A673 (cell line): Measurements from ENCODE around the gene RECQL5.

Experiments
- EZH2 ChIP-seq: fragments of 200-600 bp; sonication (generic); IDR thresholded peaks from 2 replicates; pipeline ENCODE4 v1.6.1; 2017; ENCODE audit warnings: borderline replicate concordance, low read depth, mild to moderate bottlenecking, mixed read lengths, antibody characterized with exemption, low read length; ENCODE audit not compliant: poor library complexity, severe bottlenecking
- TF ChIP-seq, protein P1 (sequence below): fragments of 300-800, 200-600 bp; sonication (generic); conservative IDR thresholded peaks from 2 replicates; pipeline ENCODE4 v1.5.1; 2017; ENCODE audit warnings: low read depth, mild to moderate bottlenecking, antibody characterized with exemption, low read length, moderate library complexity, mixed read lengths

DNA sequence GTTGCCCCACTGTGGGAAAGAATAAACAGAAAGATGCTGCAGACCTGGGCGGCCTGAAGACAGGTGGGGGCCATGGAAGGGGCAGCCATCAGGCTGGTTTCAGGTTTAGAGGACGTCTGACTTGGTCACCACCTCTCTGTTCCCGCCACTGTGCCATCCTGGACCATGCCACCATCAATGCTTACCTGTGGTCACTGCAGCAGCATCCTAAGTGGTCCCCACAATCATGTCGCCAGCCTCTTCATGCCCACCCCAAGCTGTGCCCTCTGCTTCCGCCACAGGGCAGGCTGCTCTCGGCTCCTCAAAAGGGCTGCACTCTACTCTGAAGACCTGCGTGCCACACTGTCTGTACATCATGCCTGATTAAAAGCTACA, 23.3 kb downstream of the RECQL5 start:
- TF ChIP-seq, protein P1, sequence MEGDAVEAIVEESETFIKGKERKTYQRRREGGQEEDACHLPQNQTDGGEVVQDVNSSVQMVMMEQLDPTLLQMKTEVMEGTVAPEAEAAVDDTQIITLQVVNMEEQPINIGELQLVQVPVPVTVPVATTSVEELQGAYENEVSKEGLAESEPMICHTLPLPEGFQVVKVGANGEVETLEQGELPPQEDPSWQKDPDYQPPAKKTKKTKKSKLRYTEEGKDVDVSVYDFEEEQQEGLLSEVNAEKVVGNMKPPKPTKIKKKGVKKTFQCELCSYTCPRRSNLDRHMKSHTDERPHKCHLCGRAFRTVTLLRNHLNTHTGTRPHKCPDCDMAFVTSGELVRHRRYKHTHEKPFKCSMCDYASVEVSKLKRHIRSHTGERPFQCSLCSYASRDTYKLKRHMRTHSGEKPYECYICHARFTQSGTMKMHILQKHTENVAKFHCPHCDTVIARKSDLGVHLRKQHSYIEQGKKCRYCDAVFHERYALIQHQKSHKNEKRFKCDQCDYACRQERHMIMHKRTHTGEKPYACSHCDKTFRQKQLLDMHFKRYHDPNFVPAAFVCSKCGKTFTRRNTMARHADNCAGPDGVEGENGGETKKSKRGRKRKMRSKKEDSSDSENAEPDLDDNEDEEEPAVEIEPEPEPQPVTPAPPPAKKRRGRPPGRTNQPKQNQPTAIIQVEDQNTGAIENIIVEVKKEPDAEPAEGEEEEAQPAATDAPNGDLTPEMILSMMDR = no peak
- TF ChIP-seq EZH2 = no peak
